Measurements from ENCODE around the gene GPR132.
"Not testable (repeated sequence)": the region's sequence is repeated elsewhere in the genome, so short reads cannot be mapped to it uniquely, and the experiment has no call there.

The GPR132 gene

GRCh38 chr14:105030194-105030593, 35.0 kb downstream of the GPR132 start:
- DNase-seq (ENCODE audit: low read depth in 1 of 2, low spot score in 1 of 2): no peak
- H3K27ac ChIP-seq (replicated peaks): no peak overlapping the region
- H3K27me3 ChIP-seq (ENCODE audit: insufficient read depth, poor library complexity, severe bottlenecking): no peaks in the 10 kb centered on the region
- no peak overlapping the region for H3K4me3 ChIP-seq (replicated peaks; ENCODE audit: insufficient read depth, low read length)
- no peak for TF ChIP-seq CTCF (IDR thresholded peaks at IDR 0.05; ENCODE audit: insufficient read depth, low read length)

- no peak for TF ChIP-seq GABPA (IDR thresholded peaks at IDR 0.05; ENCODE audit: low read depth)
- TF ChIP-seq CTCF (IDR thresholded peaks at IDR 0.05; ENCODE audit: insufficient read depth, low read length): no peak
- TF ChIP-seq SPI1 (IDR thresholded peaks at IDR 0.05; ENCODE audit: borderline replicate concordance, low read depth): no peak
- no peak for TF ChIP-seq POLR2AphosphoS5 (IDR thresholded peaks at IDR 0.05; ENCODE audit: low read depth)
- no peak for TF ChIP-seq REST (IDR thresholded peaks at IDR 0.05; ENCODE audit: insufficient replicate concordance, low read depth)
- Histone ChIP-seq H3K27ac (replicated peaks) (no peak overlapping the region), H3K27me3 (ENCODE audit: insufficient read depth, poor library complexity, severe bottlenecking) (no peaks in the 10 kb centered on the region), H3K4me3 (replicated peaks; ENCODE audit: insufficient read depth, low read length) (no peak overlapping the region)
- DNase-seq (ENCODE audit: low read depth in 1 of 2, low spot score in 1 of 2): no peak
Observed at GRCh38 chr14:105029402-105029801, 35.8 kb downstream of the GPR132 start.

GRCh38 chr14:105028251-105028927, 36.8 kb downstream of the GPR132 start:
- DNase-seq (ENCODE audit: low read depth in 1 of 2, low spot score in 1 of 2): no peak
- TF ChIP-seq REST (IDR thresholded peaks at IDR 0.05; ENCODE audit: insufficient replicate concordance, low read depth): no peak
- TF ChIP-seq SPI1 (IDR thresholded peaks at IDR 0.05; ENCODE audit: borderline replicate concordance, low read depth): no peak
- Histone ChIP-seq H3K27ac (replicated peaks) (no peak overlapping the region), H3K4me3 (replicated peaks; ENCODE audit: insufficient read depth, low read length) (no peak overlapping the region), H3K27me3 (ENCODE audit: insufficient read depth, poor library complexity, severe bottlenecking) (no peaks in the 10 kb centered on the region)

- not testable (repeated sequence) for H3K4me3 ChIP-seq (replicated peaks; ENCODE audit: insufficient read depth, low read length); DNase-seq (ENCODE audit: low read depth in 1 of 2, low spot score in 1 of 2); H3K27ac ChIP-seq (replicated peaks); H3K27me3 ChIP-seq (ENCODE audit: insufficient read depth, poor library complexity, severe bottlenecking)
Observed at GRCh38 chr14:105027718-105028117, 37.5 kb downstream of the GPR132 start.

GRCh38 chr14:105026802-105027563, 38.2 kb downstream of the GPR132 start:
- no peak for TF ChIP-seq POLR2AphosphoS5 (IDR thresholded peaks at IDR 0.05; ENCODE audit: low read depth)
- Histone ChIP-seq H3K27me3 (ENCODE audit: insufficient read depth, poor library complexity, severe bottlenecking) (no peaks in the 10 kb centered on the region), H3K4me3 (replicated peaks; ENCODE audit: insufficient read depth, low read length) (no peak overlapping the region), H3K27ac (replicated peaks) (0 out of 2 replicates have a peak overlapping the region, but pooled peaks have one; percentile 1)
- no peak for DNase-seq (ENCODE audit: low read depth in 1 of 2, low spot score in 1 of 2)

Data from HL-60 (cell line).